Measurements from ENCODE around the gene BNIP3.

GRCh38 chr10:132009575-132009974 is 27.9 kb upstream of the BNIP3 start:
- TF ChIP-seq EZH2phosphoT487 (conservative IDR thresholded peaks at IDR 0.05; ENCODE audit: low read length) (no peak), CTCF (IDR thresholded peaks at IDR 0.05; ENCODE audit: insufficient read depth, low read length, poor library complexity, severe bottlenecking) (no peak)
